ENCODE measurements around the gene PLEKHG1.

DNA sequence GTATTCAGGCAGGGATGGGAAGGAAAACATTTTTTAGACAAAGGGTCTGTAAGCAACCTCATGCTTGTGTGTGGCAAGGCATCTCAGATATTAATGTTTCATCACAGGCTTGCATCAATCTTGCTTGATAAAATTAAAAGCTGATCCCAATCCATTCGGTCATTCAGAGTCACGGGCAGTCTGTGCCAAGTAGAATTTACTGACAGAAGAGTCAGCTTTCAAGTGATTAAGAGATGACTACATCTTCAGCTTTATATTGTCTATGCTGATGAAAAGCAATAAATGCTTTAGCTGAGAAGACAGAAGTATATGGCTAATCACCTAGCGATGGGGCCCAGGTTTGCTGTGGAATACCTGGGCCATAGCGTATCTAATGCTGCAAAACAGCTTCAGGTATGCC lies 3.5 kb downstream of the PLEKHG1 start:
- TF ChIP-seq, protein P1, sequence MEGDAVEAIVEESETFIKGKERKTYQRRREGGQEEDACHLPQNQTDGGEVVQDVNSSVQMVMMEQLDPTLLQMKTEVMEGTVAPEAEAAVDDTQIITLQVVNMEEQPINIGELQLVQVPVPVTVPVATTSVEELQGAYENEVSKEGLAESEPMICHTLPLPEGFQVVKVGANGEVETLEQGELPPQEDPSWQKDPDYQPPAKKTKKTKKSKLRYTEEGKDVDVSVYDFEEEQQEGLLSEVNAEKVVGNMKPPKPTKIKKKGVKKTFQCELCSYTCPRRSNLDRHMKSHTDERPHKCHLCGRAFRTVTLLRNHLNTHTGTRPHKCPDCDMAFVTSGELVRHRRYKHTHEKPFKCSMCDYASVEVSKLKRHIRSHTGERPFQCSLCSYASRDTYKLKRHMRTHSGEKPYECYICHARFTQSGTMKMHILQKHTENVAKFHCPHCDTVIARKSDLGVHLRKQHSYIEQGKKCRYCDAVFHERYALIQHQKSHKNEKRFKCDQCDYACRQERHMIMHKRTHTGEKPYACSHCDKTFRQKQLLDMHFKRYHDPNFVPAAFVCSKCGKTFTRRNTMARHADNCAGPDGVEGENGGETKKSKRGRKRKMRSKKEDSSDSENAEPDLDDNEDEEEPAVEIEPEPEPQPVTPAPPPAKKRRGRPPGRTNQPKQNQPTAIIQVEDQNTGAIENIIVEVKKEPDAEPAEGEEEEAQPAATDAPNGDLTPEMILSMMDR (IDR thresholded peaks at IDR 0.05), result no peak
- TF ChIP-seq POLR2A (IDR thresholded peaks at IDR 0.05), result no peak
